Measurements from ENCODE around the gene TIPIN. TPM values are rescaled to one million over a fixed set of nuclear protein-coding genes. Genes with fewer than 3 reads are reported as not detected.
"Not testable (repeated sequence)": the region's sequence is repeated elsewhere in the genome, so short reads cannot be mapped to it uniquely, and the experiment has no call there.

TIPIN gene
- total RNA-seq, 4 donors from 2014 or later = 0.77 to 15.0 (median 8.7) TPM

GRCh38 chr15:66388576-66388975 is 32.1 kb upstream of the TIPIN start:
- intact Hi-C loops (cut with DNase I; ENCODE audit: low total_unique reads) = loop anchor here (5.0 kb wide), 1 partner anchor 109 kb away; the partner anchor contains the start of gene SNAPC5
- no peak overlapping the region for H3K27ac ChIP-seq
- H3K4me1 ChIP-seq = peaks cover 0 to 5% of the 10 kb centered on the region in 2 donors
- no peaks in the 10 kb centered on the region for H3K9me3 ChIP-seq
- H3K27me3 ChIP-seq = no peaks in the 10 kb centered on the region
- H3K36me3 ChIP-seq = no peaks in the 10 kb centered on the region
- DNase-seq = no peak
- H3K4me3 ChIP-seq = no peak overlapping the region
- TF ChIP-seq CTCF (IDR thresholded peaks at IDR 0.05) = no peak

GRCh38 chr15:66388043-66388363 is 31.5 kb upstream of the TIPIN start:
- peaks cover 0 to 5% of the 10 kb centered on the region in 2 donors for H3K4me1 ChIP-seq
- no peak for TF ChIP-seq CTCF (IDR thresholded peaks at IDR 0.05)
- TF ChIP-seq POLR2A (IDR thresholded peaks at IDR 0.05) = no peak
- H3K36me3 ChIP-seq = no peaks in the 10 kb centered on the region
- H3K9me3 ChIP-seq = no peaks in the 10 kb centered on the region
- no peaks in the 10 kb centered on the region for H3K27me3 ChIP-seq
- intact Hi-C loops (cut with DNase I; ENCODE audit: low total_unique reads) = loop anchor here (5.0 kb wide), 1 partner anchor 109 kb away; the partner anchor contains the start of gene SNAPC5
- H3K4me3 ChIP-seq = peak overlapping the region; percentile 68 to 81
- peak overlapping the region; percentile 88 to 93 for H3K27ac ChIP-seq
- no peak for DNase-seq

- intact Hi-C loops (cut with DNase I; ENCODE audit: low total_unique reads) = loop anchor here (5.0 kb wide), 1 partner anchor 110 kb away; the partner anchor contains the start of gene SNAPC5
- Histone ChIP-seq H3K4me1 (peaks cover 0 to 5% of the 10 kb centered on the region in 2 donors), H3K9me3 (no peaks in the 10 kb centered on the region), H3K27ac (peak overlapping the region; percentile 88 to 93), H3K36me3 (no peaks in the 10 kb centered on the region), H3K4me3 (peak overlapping the region; percentile 68 to 81), H3K27me3 (no peaks in the 10 kb centered on the region)
- no peak for TF ChIP-seq POLR2A (IDR thresholded peaks at IDR 0.05)
- peak in 3 of 4 experiments; percentile 2 to 26 (median 9) for TF ChIP-seq CTCF (IDR thresholded peaks at IDR 0.05)
- DNase-seq = peak; percentile 65
Measured at GRCh38 chr15:66387163-66388042, 30.9 kb upstream of the TIPIN start.

GRCh38 chr15:66386204-66387123 is 30.0 kb upstream of the TIPIN start, which contains the start of gene MAP2K1:
TSS of gene MAP2K1 (plus strand) at chr15:66386912. CDS start at chr15:66387348, 436 bp downstream.
- Histone ChIP-seq H3K27ac (peak within 1 kb of the TSS; percentile 88 to 93), H3K4me1 (peaks cover 0 to 5% of the 10 kb centered on the region in 2 donors), H3K4me3 (peak within 1 kb of the TSS; percentile 68 to 81), H3K27me3 (no peaks in the 10 kb centered on the region), H3K9me3 (no peaks in the 10 kb centered on the region), H3K36me3 (no peaks in the 10 kb centered on the region)
- intact Hi-C loops (cut with DNase I; ENCODE audit: low total_unique reads) = loop anchor here (5.0 kb wide), 1 partner anchor 111 kb away; the partner anchor contains the start of gene SNAPC5
- DNase-seq = peak; percentile 98 to 99
- TF ChIP-seq POLR2A (IDR thresholded peaks at IDR 0.05) (peak; percentile 29 to 71), CTCF (IDR thresholded peaks at IDR 0.05) (peak; percentile 78 to 91 (median 88))

GRCh38 chr15:66381376-66381775 is 24.9 kb upstream of the TIPIN start:
- H3K27ac ChIP-seq; H3K27me3 ChIP-seq; DNase-seq; H3K9me3 ChIP-seq; H3K4me1 ChIP-seq; H3K36me3 ChIP-seq; intact Hi-C loops (cut with DNase I; ENCODE audit: low total_unique reads); H3K4me3 ChIP-seq: not testable (repeated sequence)
